Lower lobe of right lung (tissue), 2 donors: ENCODE measurements around the gene SACM1L. TPM values are rescaled to one million over a fixed set of nuclear protein-coding genes. Genes with fewer than 3 reads are reported as not detected.
"Not testable (repeated sequence)": the region's sequence is repeated elsewhere in the genome, so short reads cannot be mapped to it uniquely, and the experiment has no call there.

Experiments used
- ATAC-seq, 2 donors: fragments of 200-7000 bp; cut with Tn5 transposase; one replicate each; pipeline ENCODE4 v1.9.1; 2020 to 2022; ENCODE audit warnings: mild to moderate bottlenecking in 2 of 2, moderate library complexity in 2 of 2
- DNase-seq: peaks from one replicate; pipeline ENCODE4 v3.0.0-alpha.2; 2020
- H3K27ac ChIP-seq: fragments of 200-600 bp; one replicate; pipeline ENCODE4 v1.8.0; 2022
- H3K27me3 ChIP-seq: fragments of 200-600 bp; one replicate; pipeline ENCODE4 v1.8.0; 2022; ENCODE audit warnings: low read depth
- H3K36me3 ChIP-seq: fragments of 200-600 bp; one replicate; pipeline ENCODE4 v1.8.0; 2022; ENCODE audit warnings: mild to moderate bottlenecking
- H3K4me1 ChIP-seq: fragments of 200-600 bp; one replicate; pipeline ENCODE4 v1.8.0; 2022
- H3K4me3 ChIP-seq: fragments of 200-600 bp; one replicate; pipeline ENCODE4 v1.8.0; 2022; ENCODE audit warnings: mild to moderate bottlenecking
- H3K9me3 ChIP-seq: fragments of 200-600 bp; one replicate; pipeline ENCODE4 v1.8.0; 2022
- CTCF ChIP-seq: fragments of 200-600 bp; IDR thresholded peaks from one replicate; pipeline ENCODE4 v1.8.0; 2022; ENCODE audit warnings: antibody characterized with exemption, mild to moderate bottlenecking
- intact Hi-C: fragments of 100-400 bp; cut with DNase I; formaldehyde crosslinking; loops from one replicate; pipeline ENCODE4 v1.11.0; 2022
- total RNA-seq: library from RNA; stranded (reverse); fragmentation: NEBNext Ultra II Directional; extraction: Animal tissue kit (Norgen Biotek cat#: 25700); gene quantifications from one replicate; pipeline ENCODE4 v1.2.1, GENCODE V29; 2021
- donor health status: DM: no; HTN: yes; CAD: no; lungs with severe emphysema.

The SACM1L gene
- total RNA-seq, 1 donor from 2014 or later: 80.5 TPM

- no peak overlapping the region for H3K4me3 ChIP-seq
- ATAC-seq: no peak
- intact Hi-C loops: no loop called here
- H3K4me1 ChIP-seq: no peaks in the 10 kb centered on the region
- DNase-seq: no peak
- H3K27ac ChIP-seq: no peak overlapping the region
- H3K27me3 ChIP-seq: no peaks in the 10 kb centered on the region
- no peaks in the 10 kb centered on the region for H3K9me3 ChIP-seq
- peaks cover 14% of the 10 kb centered on the region for H3K36me3 ChIP-seq
- TF ChIP-seq CTCF: no peak
Observed at GRCh38 chr3:45751537-45752242, 62.5 kb downstream of the SACM1L start.

DNA sequence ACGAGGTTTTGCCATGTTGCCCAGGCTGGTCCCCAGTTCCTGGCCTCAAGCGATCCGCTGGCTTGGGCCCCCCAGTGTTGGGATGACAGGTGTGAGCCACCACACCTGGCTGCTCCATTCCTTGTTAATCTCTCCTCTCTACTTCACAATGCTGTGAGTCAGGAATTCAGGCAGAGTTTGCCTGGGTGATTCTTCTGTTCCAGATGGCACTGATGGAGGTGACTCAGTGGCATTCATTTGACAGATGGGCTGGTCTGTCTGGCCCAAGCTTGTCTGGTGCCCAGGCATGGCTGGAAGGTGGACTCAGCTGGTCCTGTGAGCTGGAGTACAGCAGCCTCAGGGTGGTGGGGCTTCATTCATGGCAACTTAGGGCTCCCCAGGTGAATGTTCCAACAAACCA lies 63.9 kb downstream of the SACM1L start:
- TF ChIP-seq CTCF: no peak
- intact Hi-C loops: no loop called here

DNA sequence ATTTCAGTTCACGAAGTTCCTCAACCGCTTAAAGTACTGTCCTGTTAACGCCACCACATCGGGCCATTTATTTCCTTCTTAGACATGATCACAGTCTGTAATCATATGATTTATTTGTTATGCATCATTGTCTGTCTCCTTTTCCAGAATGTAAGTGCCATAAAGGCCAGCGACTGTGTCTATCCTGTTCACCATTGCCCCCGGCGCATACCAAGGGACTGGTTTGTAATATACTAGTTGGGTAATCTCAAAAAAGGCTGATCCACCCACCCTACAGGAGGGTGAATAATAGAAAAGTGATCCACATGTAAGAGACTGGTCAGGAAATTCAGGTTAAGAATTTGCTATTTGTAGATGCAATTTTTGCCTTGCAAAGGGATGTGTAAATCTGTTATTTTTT lies 65.3 kb downstream of the SACM1L start:
- Histone ChIP-seq H3K36me3 (no peaks in the 10 kb centered on the region), H3K27ac (no peak overlapping the region), H3K9me3 (no peaks in the 10 kb centered on the region), H3K4me1 (no peaks in the 10 kb centered on the region), H3K27me3 (peaks cover 3% of the 10 kb centered on the region), H3K4me3 (no peak overlapping the region)
- no peak for TF ChIP-seq CTCF
- DNase-seq (no peak), ATAC-seq (no peak)
- intact Hi-C loops: no loop called here

More for the DNA sequence above, 63.9 kb downstream of the SACM1L start:
- ATAC-seq (no peak), DNase-seq (no peak)
- Histone ChIP-seq H3K36me3 (peaks cover under 1% of the 10 kb centered on the region), H3K4me3 (no peak overlapping the region), H3K27ac (no peak overlapping the region), H3K9me3 (no peaks in the 10 kb centered on the region), H3K4me1 (no peaks in the 10 kb centered on the region), H3K27me3 (no peaks in the 10 kb centered on the region)

GRCh38 chr3:45756055-45756454 lies 66.9 kb downstream of the SACM1L start:
- H3K27me3 ChIP-seq: peaks cover 3% of the 10 kb centered on the region
- no peak for ATAC-seq
- TF ChIP-seq CTCF: no peak
- intact Hi-C loops: no loop called here
- H3K4me3 ChIP-seq: no peak overlapping the region
- no peaks in the 10 kb centered on the region for H3K4me1 ChIP-seq
- H3K27ac ChIP-seq: no peak overlapping the region
- no peak for DNase-seq
- no peaks in the 10 kb centered on the region for H3K36me3 ChIP-seq
- no peaks in the 10 kb centered on the region for H3K9me3 ChIP-seq

DNA sequence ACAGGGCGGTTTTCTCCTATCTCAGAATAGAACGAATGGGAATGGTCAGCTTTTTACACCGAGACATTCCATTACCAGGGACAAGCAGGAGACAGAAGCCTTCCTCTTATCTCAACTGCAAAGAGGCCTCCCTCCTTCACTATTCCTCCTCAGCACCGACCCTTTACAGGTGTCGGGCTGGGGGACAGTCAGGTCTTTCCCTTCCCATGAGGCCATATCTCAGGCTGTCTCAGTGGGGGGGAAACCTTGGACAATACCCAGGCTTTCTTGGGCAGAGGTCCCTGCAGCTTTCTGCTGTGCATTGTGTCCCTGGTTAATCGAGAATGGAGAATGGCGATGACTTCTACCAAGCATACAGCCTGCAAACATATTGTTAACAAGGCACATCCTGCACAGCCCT lies 67.9 kb downstream of the SACM1L start:
- H3K9me3 ChIP-seq, H3K27ac ChIP-seq, H3K36me3 ChIP-seq, ATAC-seq, H3K4me3 ChIP-seq, DNase-seq, H3K4me1 ChIP-seq, intact Hi-C loops, H3K27me3 ChIP-seq: not testable (repeated sequence)

GRCh38 chr3:45758871-45759270 lies 69.7 kb downstream of the SACM1L start:
- no peaks in the 10 kb centered on the region for H3K36me3 ChIP-seq
- no peak overlapping the region for H3K4me3 ChIP-seq
- no peaks in the 10 kb centered on the region for H3K9me3 ChIP-seq
- peaks cover 3% of the 10 kb centered on the region for H3K4me1 ChIP-seq
- no peak for TF ChIP-seq CTCF
- intact Hi-C loops: no loop called here
- DNase-seq: no peak
- ATAC-seq: no peak
- H3K27ac ChIP-seq: no peak overlapping the region
- H3K27me3 ChIP-seq: peaks cover 3% of the 10 kb centered on the region
